HEK293 (cell line): ENCODE data around the gene DMKN.
A peak's percentile ranks its signal among the peaks of the same experiment; 100 is the strongest.

Experiments used
- CTCF ChIA-PET: fragments of 350-600 bp; formaldehyde crosslinking; extraction: SDS; loops from one replicate; lab custom pipeline; 2021; ENCODE audit warnings: antibody characterized with exemption; lab: Yijun Ruan, JAX
- POLR2A ChIA-PET: fragments of 300-600 bp; formaldehyde crosslinking; extraction: SDS; loops from one replicate; lab custom pipeline; 2020; ENCODE audit warnings: antibody characterized with exemption, inconsistent platforms; lab: Yijun Ruan, JAX
- H3K27ac ChIP-seq: fragments of 200-500 bp; sonication (Bioruptor generic); 2 replicates; pipeline ENCODE4 v1.5.1; 2014; ENCODE audit warnings: low read depth, low read length, control low read depth, inconsistent platforms; ENCODE audit errors: extremely low read depth
- H3K36me3 ChIP-seq, 2 experiments: fragments of 200-500 bp in 1 of 2; sonication (Bioruptor generic) in 1 of 2; 1 replicate in 1 of 2; 2 replicates in 1 of 2; pipeline ENCODE4 v1.5.1; 2014 to 2017; ENCODE audit warnings: inconsistent platforms in 2 of 2, low read length in 2 of 2; ENCODE audit not compliant: control insufficient read depth in 2 of 2, insufficient read depth in 1 of 2
- H3K4me1 ChIP-seq: fragments of 200-500 bp; sonication (Bioruptor generic); 2 replicates; pipeline ENCODE4 v1.5.1; 2014; ENCODE audit warnings: mild to moderate bottlenecking, low read length, inconsistent platforms; ENCODE audit not compliant: control insufficient read depth, insufficient read depth
- H3K4me3 ChIP-seq: 2 replicates; pipeline ENCODE4 v1.5.1; 2011; ENCODE audit warnings: low read depth, mild to moderate bottlenecking, control low read depth, low read length, moderate library complexity
- H3K9me3 ChIP-seq: fragments of 200-500 bp; sonication (Bioruptor generic); 2 replicates; pipeline ENCODE4 v1.5.1; 2014; ENCODE audit warnings: low read depth, low read length, inconsistent platforms; ENCODE audit not compliant: control insufficient read depth, insufficient read depth
- EGR2 ChIP-seq: fragments of 450-650 bp; formaldehyde crosslinking; IDR thresholded peaks from 2 replicates; pipeline ENCODE4 v1.5.1; 2016; ENCODE audit warnings: low read depth, missing biosample characterization, missing genetic modification characterization
- GLIS1 ChIP-seq: fragments of 450-650 bp; formaldehyde crosslinking; IDR thresholded peaks from 2 replicates; pipeline ENCODE4 v1.5.1; 2016; ENCODE audit warnings: missing biosample characterization, missing genetic modification characterization
- SCRT2 ChIP-seq: fragments of 450-650 bp; formaldehyde crosslinking; IDR thresholded peaks from 2 replicates; pipeline ENCODE4 v1.5.1; 2016; ENCODE audit warnings: missing biosample characterization, missing genetic modification characterization
- ZBTB17 ChIP-seq: fragments of 450-650 bp; formaldehyde crosslinking; IDR thresholded peaks from 2 replicates; pipeline ENCODE4 v1.5.1; 2016; ENCODE audit warnings: missing biosample characterization, missing genetic modification characterization
- ZBTB20 ChIP-seq: fragments of 450-650 bp; formaldehyde crosslinking; IDR thresholded peaks from 2 replicates; pipeline ENCODE4 v1.5.1; 2016; ENCODE audit warnings: missing biosample characterization, missing genetic modification characterization
- ZFHX2 ChIP-seq: fragments of 450-650 bp; formaldehyde crosslinking; conservative IDR thresholded peaks from 2 replicates; pipeline ENCODE4 v1.5.1; 2016; ENCODE audit warnings: missing biosample characterization, missing genetic modification characterization
- ZFP69B ChIP-seq: fragments of 450-650 bp; formaldehyde crosslinking; IDR thresholded peaks from 2 replicates; pipeline ENCODE4 v1.5.1; 2016; ENCODE audit warnings: missing biosample characterization, missing genetic modification characterization
- ZIC2 ChIP-seq: fragments of 450-650 bp; formaldehyde crosslinking; IDR thresholded peaks from 2 replicates; pipeline ENCODE4 v1.5.1; 2016; ENCODE audit warnings: missing biosample characterization, missing genetic modification characterization
- ZNF155 ChIP-seq: fragments of 450-650 bp; formaldehyde crosslinking; IDR thresholded peaks from 2 replicates; pipeline ENCODE4 v1.5.1; 2016; ENCODE audit warnings: missing biosample characterization, missing genetic modification characterization
- ZNF350 ChIP-seq: fragments of 450-650 bp; formaldehyde crosslinking; IDR thresholded peaks from 2 replicates; pipeline ENCODE4 v1.5.0; 2017; ENCODE audit warnings: missing biosample characterization, mild to moderate bottlenecking, missing genetic modification characterization
- ZNF354C ChIP-seq: fragments of 450-650 bp; formaldehyde crosslinking; IDR thresholded peaks from 2 replicates; pipeline ENCODE4 v1.5.1; 2016; ENCODE audit warnings: missing biosample characterization, missing genetic modification characterization, low read depth, borderline replicate concordance
- ZNF48 ChIP-seq: fragments of 450-650 bp; formaldehyde crosslinking; IDR thresholded peaks from 2 replicates; pipeline ENCODE4 v1.5.1; 2016; ENCODE audit warnings: missing biosample characterization, missing genetic modification characterization
- ZNF501 ChIP-seq: fragments of 450-650 bp; formaldehyde crosslinking; IDR thresholded peaks from 2 replicates; pipeline ENCODE4 v1.5.1; 2016; ENCODE audit warnings: missing biosample characterization, missing genetic modification characterization
- ZNF560 ChIP-seq: fragments of 450-650 bp; formaldehyde crosslinking; IDR thresholded peaks from 2 replicates; pipeline ENCODE4 v1.5.1; 2017; ENCODE audit warnings: missing biosample characterization, missing genetic modification characterization, borderline replicate concordance
- ZNF621 ChIP-seq: fragments of 450-650 bp; formaldehyde crosslinking; IDR thresholded peaks from 2 replicates; pipeline ENCODE4 v1.5.1; 2017; ENCODE audit warnings: missing biosample characterization, missing genetic modification characterization
- ZSCAN16 ChIP-seq: fragments of 450-650 bp; formaldehyde crosslinking; IDR thresholded peaks from 2 replicates; pipeline ENCODE4 v1.5.1; 2016; ENCODE audit warnings: missing biosample characterization, missing genetic modification characterization
- TF ChIP-seq, protein P1 (sequence below): fragments of 450-650 bp; formaldehyde crosslinking; IDR thresholded peaks from 2 replicates; pipeline ENCODE4 v1.5.1; 2016; ENCODE audit warnings: missing biosample characterization, missing genetic modification characterization
- TF ChIP-seq, protein P2 (sequence below): fragments of 450-650 bp; formaldehyde crosslinking; IDR thresholded peaks from 2 replicates; pipeline ENCODE4 v1.5.1; 2016; ENCODE audit warnings: missing biosample characterization, missing genetic modification characterization
- TF ChIP-seq, protein P3 (sequence below): fragments of 450-650 bp; formaldehyde crosslinking; IDR thresholded peaks from 2 replicates; pipeline ENCODE4 v1.5.1; 2016; ENCODE audit warnings: missing biosample characterization, missing genetic modification characterization, borderline replicate concordance

Gene DMKN

DNA sequence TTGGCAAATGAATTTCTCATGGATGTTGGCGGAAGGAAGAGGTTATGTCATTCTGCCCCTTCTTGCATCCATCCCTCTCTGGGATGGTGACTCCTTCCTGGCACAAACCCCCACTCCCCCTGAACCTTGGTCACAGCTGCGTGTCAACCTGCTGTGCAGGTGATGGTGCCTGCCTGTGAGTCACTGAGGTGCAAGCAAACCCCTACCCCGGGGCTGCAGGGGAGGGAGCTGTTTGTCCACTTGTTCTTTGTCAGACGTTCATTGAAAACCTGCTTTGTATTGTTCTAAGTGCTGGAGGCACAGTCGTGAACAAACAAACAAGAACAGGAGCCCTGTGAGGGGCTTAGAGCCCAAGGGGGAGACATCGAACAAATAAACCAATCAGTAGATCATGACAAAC lies 17.8 kb upstream of the DMKN start:
- H3K4me3 ChIP-seq = no peak overlapping the region
- TF ChIP-seq ZNF155 (tag by site-specific recombination) (no peak), ZFP69B (tag by site-specific recombination) (no peak), ZNF48 (tag by site-specific recombination) (no peak), ZIC2 (peak; percentile 75), SCRT2 (tag by site-specific recombination) (no peak)
- TF ChIP-seq, all 188 proteins: peak for 1
- ChIA-PET POLR2A (interaction anchor here (4.3 kb wide), 1 partner anchor 21 kb away, joined by 18 read pairs; no protein-coding TSS in a partner anchor), CTCF (interaction anchor here (0.6 to 1.8 kb wide), 8 partner anchors 16 to 487 kb away, joined by 3 to 15 read pairs (median 4); no protein-coding TSS in a partner anchor)
- Histone ChIP-seq H3K36me3 (peaks cover 0 to 2% of the 10 kb centered on the region in 2 experiments; a peak in 1 of 3 replicates), H3K27ac (no peak overlapping the region), H3K9me3 (no peaks in the 10 kb centered on the region), H3K4me1 (0 out of 2 replicates have a peak, but pooled peaks cover 2% of the 10 kb centered on the region)

DNA sequence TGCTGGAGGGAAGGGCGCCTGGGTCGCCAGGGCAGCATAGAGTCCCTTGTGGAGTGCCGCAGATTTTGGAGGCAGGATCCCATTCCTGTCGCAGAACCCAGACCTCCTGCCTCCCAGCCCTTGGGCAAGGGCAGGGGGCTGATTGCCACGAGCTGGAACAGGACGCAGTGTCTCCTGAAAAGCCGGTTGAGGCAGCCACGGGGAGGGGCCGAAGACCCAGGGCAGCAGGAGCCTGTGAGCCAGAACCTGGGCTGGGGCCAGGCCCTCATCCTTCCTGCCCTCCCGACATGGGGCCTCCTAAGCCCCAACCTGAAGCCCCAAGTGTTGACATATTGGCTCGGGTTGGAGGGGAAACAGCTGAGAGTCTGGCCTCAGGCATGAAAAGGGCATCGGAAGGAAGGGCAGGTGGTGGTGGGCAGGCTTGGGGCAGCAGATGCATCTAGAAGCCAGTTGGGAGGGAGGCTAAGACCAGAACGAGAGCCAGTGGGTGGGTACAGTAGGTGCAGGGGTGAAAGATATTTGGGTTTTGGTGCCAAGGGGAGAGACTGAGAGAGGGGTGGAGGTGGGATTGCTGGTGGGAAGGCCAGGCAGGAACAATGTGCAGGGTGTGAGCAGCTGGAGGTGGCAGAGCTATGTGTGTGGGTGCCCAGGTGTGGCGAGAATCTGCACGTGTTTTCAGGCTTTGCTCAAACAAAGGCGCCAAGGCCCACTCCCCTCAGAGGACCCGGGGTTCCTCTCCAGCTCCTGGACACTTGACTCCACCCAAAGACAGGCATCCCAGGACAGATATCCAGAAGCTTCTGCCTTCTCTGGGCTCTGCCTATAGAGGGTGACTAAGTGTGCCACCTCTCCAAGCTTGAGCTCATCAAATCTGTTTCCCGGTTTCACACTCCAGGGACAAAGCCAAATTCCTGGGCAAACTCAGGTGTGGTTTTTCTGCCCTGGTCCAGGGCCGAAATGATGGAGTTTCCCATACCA lies 16.1 kb upstream of the DMKN start:
- peak; percentile 96; the same call in 1 of the 2 replicates for TF ChIP-seq EGR2
- TF ChIP-seq ZNF350 (tag by site-specific recombination) = no peak
- no peak for TF ChIP-seq ZBTB20 (tag by site-specific recombination)
- TF ChIP-seq, protein P1, sequence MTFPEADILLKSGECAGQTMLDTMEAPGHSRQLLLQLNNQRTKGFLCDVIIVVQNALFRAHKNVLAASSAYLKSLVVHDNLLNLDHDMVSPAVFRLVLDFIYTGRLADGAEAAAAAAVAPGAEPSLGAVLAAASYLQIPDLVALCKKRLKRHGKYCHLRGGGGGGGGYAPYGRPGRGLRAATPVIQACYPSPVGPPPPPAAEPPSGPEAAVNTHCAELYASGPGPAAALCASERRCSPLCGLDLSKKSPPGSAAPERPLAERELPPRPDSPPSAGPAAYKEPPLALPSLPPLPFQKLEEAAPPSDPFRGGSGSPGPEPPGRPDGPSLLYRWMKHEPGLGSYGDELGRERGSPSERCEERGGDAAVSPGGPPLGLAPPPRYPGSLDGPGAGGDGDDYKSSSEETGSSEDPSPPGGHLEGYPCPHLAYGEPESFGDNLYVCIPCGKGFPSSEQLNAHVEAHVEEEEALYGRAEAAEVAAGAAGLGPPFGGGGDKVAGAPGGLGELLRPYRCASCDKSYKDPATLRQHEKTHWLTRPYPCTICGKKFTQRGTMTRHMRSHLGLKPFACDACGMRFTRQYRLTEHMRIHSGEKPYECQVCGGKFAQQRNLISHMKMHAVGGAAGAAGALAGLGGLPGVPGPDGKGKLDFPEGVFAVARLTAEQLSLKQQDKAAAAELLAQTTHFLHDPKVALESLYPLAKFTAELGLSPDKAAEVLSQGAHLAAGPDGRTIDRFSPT = 0 out of 2 replicates have a peak, but pooled peaks have one; percentile 13
- peak; percentile 91 for TF ChIP-seq ZFHX2 (tag by site-specific recombination)
- 0 out of 2 replicates have a peak, but pooled peaks have one; percentile 11 for TF ChIP-seq ZNF621
- H3K9me3 ChIP-seq = no peaks in the 10 kb centered on the region
- no peaks in the 10 kb centered on the region for H3K4me1 ChIP-seq
- ChIA-PET POLR2A (interaction anchor here (0.9 to 4.3 kb wide), 4 partner anchors 12 to 43 kb away, joined by 3 to 18 read pairs (median 3); no protein-coding TSS in a partner anchor), CTCF (interaction anchor here (0.6 to 2.0 kb wide), 6 partner anchors 19 to 556 kb away, joined by 3 to 19 read pairs (median 7); no protein-coding TSS in a partner anchor)
- no peak overlapping the region for H3K4me3 ChIP-seq
- no peaks in the 10 kb centered on the region; a peak in 1 of 3 replicates for H3K36me3 ChIP-seq
- no peak overlapping the region for H3K27ac ChIP-seq

DNA sequence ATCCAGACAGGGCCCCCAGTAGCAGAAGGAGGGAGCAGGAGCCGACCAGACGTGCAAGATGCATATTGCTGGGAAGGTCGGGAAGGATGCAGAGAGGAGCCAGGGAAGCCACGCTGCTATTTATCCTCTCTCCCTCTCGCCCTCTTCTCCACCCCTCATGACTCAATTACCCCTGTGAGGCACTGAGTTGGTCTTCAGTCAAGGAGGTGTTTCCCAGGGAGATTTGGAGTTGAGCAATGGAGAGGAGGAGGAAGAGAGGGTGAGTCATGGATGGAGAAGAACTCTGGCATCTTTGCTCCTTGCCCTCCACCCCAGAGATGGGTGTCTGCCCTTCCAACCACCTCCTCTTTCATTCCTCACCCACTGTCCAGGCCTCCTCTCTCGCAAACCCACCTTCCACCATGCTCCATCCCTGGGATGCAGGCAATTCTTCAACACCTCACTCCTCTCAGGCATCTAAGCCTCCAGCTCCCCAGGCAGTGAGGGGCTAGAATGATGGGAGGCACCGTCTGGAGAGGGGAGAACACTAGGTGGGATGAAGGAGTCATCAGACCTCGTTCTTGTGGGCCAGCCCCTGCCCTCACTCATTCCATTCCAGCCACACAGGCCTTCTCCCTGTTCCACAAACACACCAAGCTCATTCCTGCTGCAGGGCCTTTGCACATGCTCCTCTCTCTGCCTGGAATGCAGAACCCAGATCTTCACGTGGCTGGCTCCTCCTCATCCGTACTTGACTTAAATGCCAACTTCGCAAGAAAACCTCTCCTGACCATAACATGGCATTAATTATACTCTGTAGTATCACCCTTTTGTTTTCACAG lies 15.0 kb upstream of the DMKN start, which contains the start of gene SBSN:
Gene SBSN (minus strand): TSS at position 94 of the 821 bp plus-strand sequence. CDS start 30 bp downstream, at position 64.
- H3K36me3 ChIP-seq = no peaks in the 10 kb centered on the region; a peak in 1 of 3 replicates
- POLR2A ChIA-PET = interaction anchor here (4.3 kb wide), 1 partner anchor 19 kb away, joined by 18 read pairs; no protein-coding TSS in a partner anchor
- H3K27ac ChIP-seq = no peak within 1 kb of the TSS
- H3K9me3 ChIP-seq = no peaks in the 10 kb centered on the region
- CTCF ChIA-PET = interaction anchor here (0.7 to 2.0 kb wide), 3 partner anchors 18 to 55 kb away, joined by 3 to 19 read pairs (median 8); no protein-coding TSS in a partner anchor
- no peaks in the 10 kb centered on the region for H3K4me1 ChIP-seq
- H3K4me3 ChIP-seq = no peak within 1 kb of the TSS
- peak; percentile 86 for TF ChIP-seq EGR2
- TF ChIP-seq, protein P2, sequence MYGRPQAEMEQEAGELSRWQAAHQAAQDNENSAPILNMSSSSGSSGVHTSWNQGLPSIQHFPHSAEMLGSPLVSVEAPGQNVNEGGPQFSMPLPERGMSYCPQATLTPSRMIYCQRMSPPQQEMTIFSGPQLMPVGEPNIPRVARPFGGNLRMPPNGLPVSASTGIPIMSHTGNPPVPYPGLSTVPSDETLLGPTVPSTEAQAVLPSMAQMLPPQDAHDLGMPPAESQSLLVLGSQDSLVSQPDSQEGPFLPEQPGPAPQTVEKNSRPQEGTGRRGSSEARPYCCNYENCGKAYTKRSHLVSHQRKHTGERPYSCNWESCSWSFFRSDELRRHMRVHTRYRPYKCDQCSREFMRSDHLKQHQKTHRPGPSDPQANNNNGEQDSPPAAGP (tag by site-specific recombination) = 0 out of 2 replicates have a peak, but pooled peaks have one; percentile 19
- no peak for TF ChIP-seq ZSCAN16 (tag by site-specific recombination)
- no peak for TF ChIP-seq ZNF560 (tag by site-specific recombination)
- TF ChIP-seq ZFHX2 (tag by site-specific recombination) = peak; percentile 60
- TF ChIP-seq ZNF501 (tag by site-specific recombination) = no peak
- peak; percentile 25; the same call in 1 of the 2 replicates for TF ChIP-seq ZBTB17 (tag by site-specific recombination)
- TF ChIP-seq, protein P3, sequence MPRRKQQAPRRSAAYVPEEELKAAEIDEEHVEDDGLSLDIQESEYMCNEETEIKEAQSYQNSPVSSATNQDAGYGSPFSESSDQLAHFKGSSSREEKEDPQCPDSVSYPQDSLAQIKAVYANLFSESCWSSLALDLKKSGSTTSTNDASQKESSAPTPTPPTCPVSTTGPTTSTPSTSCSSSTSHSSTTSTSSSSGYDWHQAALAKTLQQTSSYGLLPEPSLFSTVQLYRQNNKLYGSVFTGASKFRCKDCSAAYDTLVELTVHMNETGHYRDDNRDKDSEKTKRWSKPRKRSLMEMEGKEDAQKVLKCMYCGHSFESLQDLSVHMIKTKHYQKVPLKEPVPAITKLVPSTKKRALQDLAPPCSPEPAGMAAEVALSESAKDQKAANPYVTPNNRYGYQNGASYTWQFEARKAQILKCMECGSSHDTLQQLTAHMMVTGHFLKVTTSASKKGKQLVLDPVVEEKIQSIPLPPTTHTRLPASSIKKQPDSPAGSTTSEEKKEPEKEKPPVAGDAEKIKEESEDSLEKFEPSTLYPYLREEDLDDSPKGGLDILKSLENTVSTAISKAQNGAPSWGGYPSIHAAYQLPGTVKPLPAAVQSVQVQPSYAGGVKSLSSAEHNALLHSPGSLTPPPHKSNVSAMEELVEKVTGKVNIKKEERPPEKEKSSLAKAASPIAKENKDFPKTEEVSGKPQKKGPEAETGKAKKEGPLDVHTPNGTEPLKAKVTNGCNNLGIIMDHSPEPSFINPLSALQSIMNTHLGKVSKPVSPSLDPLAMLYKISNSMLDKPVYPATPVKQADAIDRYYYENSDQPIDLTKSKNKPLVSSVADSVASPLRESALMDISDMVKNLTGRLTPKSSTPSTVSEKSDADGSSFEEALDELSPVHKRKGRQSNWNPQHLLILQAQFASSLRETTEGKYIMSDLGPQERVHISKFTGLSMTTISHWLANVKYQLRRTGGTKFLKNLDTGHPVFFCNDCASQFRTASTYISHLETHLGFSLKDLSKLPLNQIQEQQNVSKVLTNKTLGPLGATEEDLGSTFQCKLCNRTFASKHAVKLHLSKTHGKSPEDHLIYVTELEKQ (tag by site-specific recombination) = no peak
- no peak for TF ChIP-seq ZNF354C (tag by site-specific recombination)
- peak; percentile 37; the same call in 1 of the 2 replicates for TF ChIP-seq GLIS1 (tag by site-specific recombination)
